Fibroblast of villous mesenchyme (primary cell): ENCODE measurements around the gene ANGPTL4. TPM values are rescaled to one million over a fixed set of nuclear protein-coding genes. Genes with fewer than 3 reads are reported as not detected.
"Not testable (repeated sequence)": the region's sequence is repeated elsewhere in the genome, so short reads cannot be mapped to it uniquely, and the experiment has no call there.

Experiments
- DNase-seq: peaks from one replicate; pipeline ENCODE4 v3.0.0-alpha.2; 2010; ENCODE audit warnings: low read depth
- H3K4me3 ChIP-seq: 2 replicates; pipeline ENCODE4 v1.5.1; 2011; ENCODE audit warnings: low read depth, mild to moderate bottlenecking, low read length
- CTCF ChIP-seq: IDR thresholded peaks from 2 replicates; pipeline ENCODE4 v1.5.1; 2012; ENCODE audit warnings: low read depth, mild to moderate bottlenecking, low read length; ENCODE audit not compliant: insufficient read depth
- total RNA-seq: library from RNA; depleted of rRNA; stranded (reverse); fragments of >200 nt; gene quantifications from 2 replicates; pipeline ENCODE4 v1.2.3, GENCODE V29; 2012

The ANGPTL4 gene
- total RNA-seq, 1 donor: 1.3 TPM

- H3K4me3 ChIP-seq: peak within 1 kb of the TSS; percentile 68
- no peak for TF ChIP-seq CTCF
- DNase-seq: peak; percentile 97
Observed at GRCh38 chr19:8342684-8343482, 21.1 kb upstream of the ANGPTL4 start, which contains the start of gene KANK3. Gene KANK3 (minus strand): TSS chr19:8343262. CDS start chr19:8337828, 5,434 bp downstream.

- H3K4me3 ChIP-seq: peak overlapping the region; percentile 68
- DNase-seq: no peak
- TF ChIP-seq CTCF: no peak
Observed at GRCh38 chr19:8343483-8343844, 20.5 kb upstream of the ANGPTL4 start.

- not testable (repeated sequence) for H3K4me3 ChIP-seq, DNase-seq
Observed at GRCh38 chr19:8349629-8350372, 14.2 kb upstream of the ANGPTL4 start.

- DNase-seq: peak; percentile 59
- TF ChIP-seq CTCF: no peak
- peak overlapping the region; percentile 34 for H3K4me3 ChIP-seq
Observed at GRCh38 chr19:8352134-8352827, 11.7 kb upstream of the ANGPTL4 start.

GRCh38 chr19:8352845-8353244, 11.1 kb upstream of the ANGPTL4 start:
- not testable (repeated sequence) for DNase-seq, H3K4me3 ChIP-seq

- no peak overlapping the region for H3K4me3 ChIP-seq
- TF ChIP-seq CTCF: no peak
- DNase-seq: peak; percentile 99
Observed at GRCh38 chr19:8355631-8356402, 8.1 kb upstream of the ANGPTL4 start.

GRCh38 chr19:8357007-8357521, 6.9 kb upstream of the ANGPTL4 start:
- no peak for TF ChIP-seq CTCF
- no peak overlapping the region for H3K4me3 ChIP-seq
- DNase-seq: peak; percentile 69
